CD4-positive, alpha-beta T cell treated with Interleukin-17A for 1 hour (primary cell): ENCODE results near the gene SLC25A52.
"Not testable (repeated sequence)": the region's sequence is repeated elsewhere in the genome, so short reads cannot be mapped to it uniquely, and the experiment has no call there.

Experiments used
- DNase-seq: peaks from one replicate; pipeline ENCODE4 v3.0.0-alpha.2; 2020

Gene SLC25A52

GRCh38 chr18:31739651-31740050, 21.0 kb downstream of the SLC25A52 start:
- DNase-seq, result no peak

DNA sequence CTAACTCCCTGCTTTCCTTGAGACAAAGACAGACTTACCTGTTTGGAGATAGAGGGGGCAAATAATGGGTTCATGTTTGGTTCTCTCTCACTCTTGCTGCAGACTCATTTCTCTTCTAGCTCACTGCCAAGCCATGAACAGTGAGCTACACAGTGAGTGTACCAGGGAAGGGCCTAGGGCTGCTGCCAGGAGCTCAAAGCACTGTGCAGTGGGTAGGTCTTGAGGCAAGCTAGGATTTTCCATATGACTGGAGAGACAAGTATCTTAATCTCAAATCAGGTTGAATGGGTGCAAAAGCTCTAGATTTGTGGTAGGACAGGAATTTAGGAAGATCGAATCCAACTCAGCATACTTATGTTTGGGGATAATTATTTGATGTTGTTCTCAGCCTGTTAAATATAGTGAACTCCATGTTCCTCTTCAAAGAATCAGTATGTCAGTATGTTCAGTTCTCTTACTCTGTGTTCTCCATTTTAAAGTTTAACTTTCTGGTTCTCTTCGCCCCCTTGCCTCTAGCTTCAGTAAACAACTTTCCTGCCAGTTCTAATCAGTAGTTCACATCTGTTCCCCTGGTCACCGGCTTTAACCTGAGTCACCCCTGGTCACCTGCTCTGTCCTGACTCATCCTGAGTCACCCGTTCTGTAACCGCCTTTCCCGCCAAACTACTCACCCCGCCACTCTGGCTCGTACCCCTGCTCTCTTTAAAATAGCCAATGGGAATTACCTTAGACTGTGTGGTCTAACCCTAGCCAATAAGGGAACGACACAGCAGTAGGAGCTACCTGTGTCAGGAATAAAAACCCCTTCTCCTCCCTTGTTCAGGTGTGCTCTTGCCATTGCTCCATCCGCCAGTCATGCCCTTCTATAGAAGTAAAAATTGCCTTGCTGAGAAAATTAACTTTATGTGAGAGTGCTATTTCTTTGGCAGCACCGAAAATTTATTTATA, 21.9 kb downstream of the SLC25A52 start:
- no peak for DNase-seq

DNA sequence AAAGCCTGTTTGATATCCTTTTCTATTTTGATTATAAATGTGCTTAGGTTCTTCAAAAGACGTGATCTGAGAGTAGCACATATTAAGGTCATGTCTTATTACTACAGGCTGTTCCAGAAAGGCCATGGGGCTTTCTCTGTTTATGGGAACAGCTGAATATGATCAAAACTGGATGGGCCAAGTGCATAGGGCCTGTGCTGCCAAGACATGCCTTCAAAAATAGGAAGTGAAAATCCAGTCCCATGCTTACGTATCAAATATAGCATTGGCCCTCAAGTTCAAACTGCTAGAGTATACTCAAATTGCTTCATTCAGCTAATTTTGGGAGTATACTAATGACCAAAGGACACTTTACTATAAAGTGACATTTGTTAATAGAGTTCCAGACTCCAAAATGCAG, 24.1 kb downstream of the SLC25A52 start:
- no peak for DNase-seq

DNA sequence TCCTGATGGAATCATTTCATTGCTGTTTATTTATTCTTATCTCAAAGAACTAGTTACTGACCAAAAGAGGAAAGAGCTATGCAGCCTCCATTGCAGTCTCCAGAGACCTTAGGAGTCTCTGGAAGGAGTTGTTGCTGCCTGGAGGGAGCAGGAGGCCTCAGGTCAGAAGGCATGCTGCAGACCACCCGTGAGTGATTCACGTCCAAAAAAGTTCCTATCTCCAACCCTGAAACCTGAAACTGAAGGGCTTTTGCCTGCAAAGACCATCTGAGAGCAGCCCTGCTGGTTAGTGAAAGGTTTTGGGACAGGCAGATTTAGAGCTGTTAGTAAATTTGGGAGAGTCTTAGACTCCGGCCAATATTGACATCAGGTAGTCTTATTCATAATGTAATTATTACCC, 29.1 kb downstream of the SLC25A52 start:
- DNase-seq, result no peak

GRCh38 chr18:31729196-31729595, 31.5 kb downstream of the SLC25A52 start:
- not testable (repeated sequence) for DNase-seq

DNA sequence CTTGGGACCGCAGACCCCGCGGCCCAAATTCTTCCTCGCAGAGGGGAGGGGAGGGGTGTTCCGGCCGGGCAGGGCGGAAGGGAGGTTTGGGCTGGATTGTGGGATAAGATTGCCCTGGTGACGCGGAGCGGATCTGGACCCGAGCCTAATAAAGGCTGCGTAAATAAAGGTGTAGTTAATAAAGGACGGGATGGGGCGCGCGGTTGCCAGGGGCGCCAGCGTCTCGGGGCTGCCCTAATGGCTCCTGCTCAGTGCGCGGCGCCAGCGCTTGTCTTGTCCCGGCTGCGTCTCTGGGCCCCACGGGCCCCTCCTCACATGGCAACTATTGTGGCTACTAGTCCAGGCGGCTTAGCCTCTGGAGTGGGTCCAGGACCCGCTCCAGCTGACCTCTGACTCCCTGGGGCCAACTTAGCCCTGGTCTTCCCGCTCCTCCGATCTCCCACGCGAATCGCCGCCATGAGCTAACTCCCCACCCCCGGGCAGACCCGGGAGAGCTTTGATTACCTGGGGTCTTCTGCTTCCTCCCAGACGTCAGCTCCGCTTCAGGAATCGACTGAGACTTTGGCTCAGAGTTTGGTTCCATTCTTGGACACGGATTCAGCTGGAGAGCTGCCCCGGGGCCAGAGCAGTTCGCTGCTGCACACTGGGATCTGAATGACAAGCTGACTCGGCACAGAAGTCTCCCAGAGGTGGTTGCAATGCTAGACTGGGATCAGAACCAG, 36.5 kb downstream of the SLC25A52 start:
- no peak for DNase-seq

GRCh38 chr18:31723639-31723989, 37.1 kb downstream of the SLC25A52 start:
- DNase-seq, result no peak

DNA sequence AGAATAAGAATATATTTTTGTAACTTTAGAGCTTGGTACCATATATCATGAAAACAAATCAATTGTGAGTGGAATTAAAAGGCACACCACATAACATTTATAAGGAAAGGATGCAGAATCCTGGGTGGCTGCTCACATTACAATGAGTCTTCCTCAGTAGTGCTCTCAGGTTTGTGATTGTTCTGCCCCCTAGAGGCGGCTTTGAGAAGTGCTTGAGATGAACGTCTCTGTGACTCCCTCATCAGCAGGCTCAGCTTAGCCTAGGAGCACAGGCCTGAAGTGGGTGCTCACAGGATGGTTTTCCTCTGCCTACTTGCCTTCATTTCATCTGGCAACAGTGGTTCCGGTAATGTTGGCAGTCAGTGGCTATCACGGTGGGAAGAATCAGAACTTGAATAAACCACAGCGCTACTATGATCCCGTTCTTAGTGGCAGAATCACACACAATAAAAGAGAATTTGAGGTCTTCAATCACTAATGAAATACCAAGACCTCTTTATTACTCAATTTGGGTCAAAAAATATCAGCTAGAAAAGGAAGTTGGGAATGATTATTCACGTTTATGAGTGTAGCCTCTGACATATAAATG, 38.2 kb downstream of the SLC25A52 start:
- peak; percentile 71 for DNase-seq

- no peak for DNase-seq
These were observed 39.1 kb downstream of the SLC25A52 start for GRCh38 chr18:31721601-31722000.

DNA sequence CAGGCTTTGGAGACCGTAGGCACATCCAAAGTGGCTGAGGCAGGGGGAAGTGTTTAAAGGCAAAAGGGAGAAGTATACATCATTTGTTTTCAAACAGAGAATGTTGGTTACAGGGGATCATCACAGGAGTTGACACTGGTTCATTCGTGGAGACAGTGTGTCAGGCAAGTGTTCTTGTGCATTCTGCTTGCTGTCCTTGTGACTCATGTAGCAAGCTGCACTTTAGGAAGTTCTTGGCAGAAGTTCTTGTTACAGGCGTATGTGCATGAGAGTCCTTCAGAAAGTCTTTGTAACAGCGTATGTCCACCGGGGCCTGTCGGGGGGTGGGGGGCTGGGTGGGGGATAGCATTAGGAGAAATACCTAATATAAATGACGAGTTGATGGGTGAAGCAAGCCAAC, 39.8 kb downstream of the SLC25A52 start:
- no peak for DNase-seq

- DNase-seq, result no peak
These were observed 41.2 kb downstream of the SLC25A52 start for GRCh38 chr18:31719363-31720006.

GRCh38 chr18:31718386-31718785, 42.3 kb downstream of the SLC25A52 start:
- DNase-seq, result no peak

DNA sequence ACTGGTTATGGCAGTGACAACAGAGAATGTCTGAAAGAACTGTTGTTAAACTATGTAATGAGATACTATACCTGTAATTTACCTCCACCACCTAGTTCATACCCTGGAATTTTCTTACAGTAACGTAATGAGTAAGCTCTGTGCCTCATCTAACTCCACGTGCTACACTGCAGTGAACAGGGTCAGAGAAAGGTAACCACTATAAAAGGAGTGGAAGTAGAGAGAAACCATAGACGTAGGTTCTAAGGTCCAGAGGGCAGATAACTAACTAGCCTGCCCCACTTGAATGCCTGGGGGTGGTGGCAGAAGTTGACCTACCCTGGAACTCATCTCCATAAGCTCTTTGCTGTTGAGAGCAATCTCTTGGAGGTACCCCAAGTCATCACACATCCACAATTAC, 44.3 kb downstream of the SLC25A52 start:
- DNase-seq, result no peak

GRCh38 chr18:31711365-31712172, 49.1 kb downstream of the SLC25A52 start:
- no peak for DNase-seq

GRCh38 chr18:31710826-31711225, 49.9 kb downstream of the SLC25A52 start:
- DNase-seq, result no peak
